ENCODE data around the gene ITGB8.

ITGB8 gene

DNA sequence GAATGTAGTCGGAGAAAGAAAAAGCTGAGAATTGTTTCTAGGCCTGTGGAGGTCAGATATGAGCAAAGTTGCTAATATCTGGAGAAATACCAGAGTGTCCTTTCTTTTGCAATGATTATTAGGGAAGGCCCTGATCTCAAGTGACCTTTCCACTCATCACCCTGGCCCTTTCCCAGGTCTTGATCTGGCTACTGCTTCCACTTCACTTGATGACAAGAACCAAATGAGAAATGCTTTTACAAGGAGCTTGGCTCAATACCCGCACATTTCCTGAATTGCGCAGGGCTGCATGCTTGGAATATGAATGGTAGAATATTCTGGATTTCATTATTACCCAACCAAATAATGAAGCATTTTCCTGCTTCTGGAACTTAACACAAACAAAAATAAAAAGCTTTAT is 104.6 kb downstream of the ITGB8 start:
- no peak for DNase-seq

- DNase-seq: no peak
These were observed 107.5 kb downstream of the ITGB8 start for GRCh38 chr7:20438248-20438647.

DNA sequence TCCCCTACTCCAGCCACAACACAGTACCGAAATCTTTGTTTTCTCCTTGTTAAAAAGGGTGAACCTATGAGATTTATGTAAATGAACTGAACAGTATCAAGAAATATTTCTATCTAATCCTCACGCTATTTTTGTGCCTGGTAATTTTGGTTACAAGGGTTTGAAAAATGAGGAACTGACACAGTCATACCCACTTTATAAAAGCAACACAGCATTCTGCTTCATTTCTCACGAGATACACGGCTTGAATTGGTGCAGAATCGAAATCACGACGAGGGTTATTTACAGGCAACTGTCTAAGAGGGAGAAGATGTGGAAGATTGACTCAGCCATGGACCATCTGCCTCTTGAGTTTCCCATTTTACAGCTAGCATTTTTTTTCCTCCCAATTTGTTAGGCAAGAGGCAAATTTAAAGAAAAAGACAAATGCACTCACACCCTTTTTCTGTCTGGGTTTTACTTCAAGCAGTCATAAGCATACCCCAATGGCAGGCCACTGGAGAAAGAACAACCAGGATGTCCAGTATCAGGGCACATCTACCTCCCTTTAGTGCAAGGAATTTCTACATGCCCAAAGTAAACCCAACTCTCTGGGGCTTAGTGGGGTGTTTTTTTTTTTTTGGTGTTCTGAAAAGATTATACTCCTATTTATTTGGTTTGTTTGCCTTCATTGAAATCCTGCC is 108.1 kb downstream of the ITGB8 start:
- no peak for DNase-seq

GRCh38 chr7:20439416-20440185 is 108.9 kb downstream of the ITGB8 start:
- no peak for DNase-seq

- no peak for DNase-seq
These were observed 109.9 kb downstream of the ITGB8 start for GRCh38 chr7:20440472-20441105.

DNA sequence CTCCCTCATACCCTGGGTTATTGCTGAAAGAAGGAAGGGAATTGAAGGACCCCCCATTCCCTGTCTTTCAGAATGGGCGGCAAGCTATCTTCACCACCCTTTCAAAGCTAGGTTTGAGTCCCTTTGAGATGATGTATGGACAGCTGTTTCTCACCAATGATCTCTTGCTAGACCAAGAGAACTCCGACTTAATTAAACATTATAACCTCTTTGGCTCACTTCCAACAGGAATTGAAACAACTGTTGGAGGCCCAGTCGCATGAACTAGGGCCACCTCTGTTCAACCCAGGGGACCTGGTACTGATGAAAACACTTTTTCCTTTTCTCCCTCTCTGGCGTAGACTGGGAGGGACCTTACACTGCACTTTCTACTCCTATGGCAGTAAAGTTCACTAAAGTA is 110.6 kb downstream of the ITGB8 start:
- no peak for DNase-seq

DNA sequence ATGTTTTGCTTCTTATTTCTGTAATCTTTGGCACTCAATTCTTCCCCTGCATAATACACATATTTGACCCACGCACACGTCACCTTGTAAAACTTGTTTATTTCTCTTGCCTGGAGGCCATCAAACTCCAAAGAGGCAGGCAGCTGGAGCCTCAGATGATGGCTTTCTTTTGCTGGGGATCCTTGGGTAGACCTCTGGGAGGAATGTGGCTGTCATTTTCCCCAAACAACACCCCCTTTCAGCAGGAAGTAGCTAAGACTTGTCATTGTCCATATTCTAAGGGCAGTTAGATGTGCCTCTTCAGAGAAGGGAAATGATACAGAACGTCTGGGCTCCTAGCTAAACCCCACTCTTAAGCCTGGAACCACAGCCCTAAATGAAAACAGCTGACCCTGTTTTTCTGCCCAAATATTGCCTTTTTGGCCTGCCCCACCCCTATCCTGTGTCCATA is 111.3 kb downstream of the ITGB8 start:
- no peak for DNase-seq

DNA sequence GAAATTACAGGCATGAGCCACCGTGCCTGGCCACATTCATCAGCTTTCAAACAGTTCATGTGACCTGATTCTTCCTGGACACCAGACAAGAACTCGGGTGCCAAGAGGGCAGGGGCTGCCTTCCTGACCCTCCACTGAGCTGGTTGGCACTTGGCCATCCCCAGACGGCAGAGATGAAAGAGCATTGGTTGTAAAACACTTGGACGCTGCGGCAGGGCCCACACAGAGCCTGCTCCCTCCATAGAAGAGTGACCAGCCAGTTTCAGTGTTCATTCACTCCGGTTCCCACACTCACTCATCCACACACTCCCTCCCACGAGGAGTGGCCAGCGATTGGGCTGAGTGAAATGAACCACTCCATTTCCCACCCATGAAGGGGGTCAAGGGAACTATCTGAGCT is 112.3 kb downstream of the ITGB8 start:
- DNase-seq: no peak

GRCh38 chr7:20444030-20444800 is 113.5 kb downstream of the ITGB8 start:
- DNase-seq: no peak

DNA sequence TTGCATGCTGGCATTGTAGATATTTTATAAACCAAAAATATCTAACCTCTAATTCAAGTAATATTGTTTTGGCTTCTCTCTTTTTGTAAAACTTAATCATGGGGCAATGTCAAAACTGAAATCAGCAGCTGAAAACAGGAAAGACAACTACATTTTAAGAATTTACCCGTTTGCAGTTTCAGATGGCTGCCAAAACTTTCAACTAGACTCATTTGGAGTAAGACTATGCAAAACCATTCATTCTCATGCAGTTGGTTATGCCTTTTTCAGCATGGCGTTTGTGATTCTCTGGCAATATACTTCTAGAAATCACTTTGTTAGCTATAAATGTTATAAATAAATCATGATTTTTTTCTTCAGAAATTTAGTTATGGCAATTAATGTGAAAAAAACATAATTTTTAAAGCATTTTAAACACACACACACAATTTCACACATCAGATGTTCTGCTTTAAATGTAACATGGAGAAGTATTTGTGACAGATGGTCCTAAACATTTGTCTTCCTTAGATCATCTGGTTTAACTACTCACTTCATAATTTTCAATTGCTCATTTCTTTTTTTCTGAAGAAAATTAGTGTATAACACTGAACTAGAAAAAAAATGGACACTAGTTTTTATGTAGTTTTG is 116.4 kb downstream of the ITGB8 start:
- no peak for DNase-seq

GRCh38 chr7:20449176-20449575 is 118.5 kb downstream of the ITGB8 start:
- no peak for DNase-seq

GRCh38 chr7:20450536-20450935 is 119.8 kb downstream of the ITGB8 start:
- DNase-seq: no peak

GRCh38 chr7:20454202-20454601 is 123.5 kb downstream of the ITGB8 start:
- DNase-seq: no peak

- DNase-seq: no peak
These were observed 126.0 kb downstream of the ITGB8 start for GRCh38 chr7:20456701-20457100.

DNA sequence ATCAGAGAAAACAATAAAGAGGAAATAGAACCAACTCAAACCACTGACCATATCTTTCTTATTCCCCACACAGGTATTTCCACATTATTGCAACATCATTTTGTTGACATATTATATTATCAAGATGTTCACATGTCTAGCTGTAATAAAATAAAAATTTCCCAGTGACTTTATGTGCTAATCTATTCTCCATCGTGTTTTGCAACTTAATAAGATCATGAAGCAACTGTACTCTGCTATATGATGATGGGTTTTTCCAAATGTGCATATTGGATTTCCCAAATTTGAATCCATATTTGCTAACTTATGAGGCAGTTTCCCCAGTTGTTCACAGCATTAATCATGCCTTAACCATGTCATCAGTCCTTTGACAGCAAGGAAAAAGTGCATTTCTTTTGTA is 127.8 kb downstream of the ITGB8 start:
- no peak for DNase-seq

DNA sequence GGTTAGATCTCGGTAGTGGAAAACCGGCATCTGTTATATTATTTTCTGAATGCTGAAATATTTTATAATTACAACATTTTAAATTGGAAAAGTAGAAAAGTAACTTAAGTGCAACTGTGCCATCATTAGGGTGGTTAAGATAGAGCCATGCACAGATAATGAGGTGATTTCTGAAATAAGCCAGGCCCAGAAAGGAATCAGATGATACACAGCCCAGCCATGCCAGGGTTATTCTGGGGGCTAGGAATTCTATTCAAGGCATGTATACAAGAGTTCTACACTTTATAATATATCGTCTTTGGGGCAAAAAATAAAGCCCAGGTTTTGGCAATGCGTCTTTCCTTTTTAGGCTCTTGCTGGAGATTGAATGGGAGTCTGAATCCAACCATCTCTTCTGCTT is 128.7 kb downstream of the ITGB8 start:
- DNase-seq: no peak

GRCh38 chr7:20464891-20465290 is 134.2 kb downstream of the ITGB8 start:
- DNase-seq: no peak

Measured in NCI-H524 treated with DMSO at 0.1 percent for 48 hours (cell line).